SK-N-SH (cell line): ENCODE results near the gene SBF2. TPM values are rescaled to one million over a fixed set of nuclear protein-coding genes. Genes with fewer than 3 reads are reported as not detected.

Experiments
- CTCF ChIA-PET: fragments of 300-600, 350-600 bp; formaldehyde crosslinking; extraction: SDS; loops from one replicate; lab custom pipeline; 2021; lab: Yijun Ruan, JAX
- POLR2A ChIA-PET: fragments of 350-600 bp; sonication (Branson Sonifier 250); formaldehyde crosslinking; extraction: SDS; loops from one replicate; lab custom pipeline; 2020; ENCODE audit warnings: antibody characterized with exemption, inconsistent platforms; lab: Yijun Ruan, JAX
- DNase-seq: peaks from one replicate; pipeline ENCODE4 v3.0.0; 2012
- H2AFZ ChIP-seq: fragments of 200-600 bp; sonication (generic); 2 replicates; pipeline ENCODE4 v1.8.1; 2016; ENCODE audit warnings: antibody characterized with exemption, mild to moderate bottlenecking, low read depth
- H3F3A ChIP-seq: fragments of 200-600 bp; sonication (generic); replicated peaks from 2 replicates; pipeline ENCODE3; 2016; ENCODE audit warnings: antibody characterized with exemption, mild to moderate bottlenecking; ENCODE audit not compliant: insufficient read depth
- H3K27ac ChIP-seq, 2 experiments: fragments of 200-500 bp in 1 of 2; fragments of 200-600 bp in 1 of 2; sonication (Bioruptor generic) in 1 of 2; sonication (generic), shearing (Covaris generic) in 1 of 2; 2 replicates each; pipeline versions ENCODE4 v1.5.1 to v1.6.1; 2014 to 2016; ENCODE audit warnings: low read depth in 2 of 2, inconsistent platforms in 1 of 2, low read length in 1 of 2, mild to moderate bottlenecking in 1 of 2, mixed read lengths in 1 of 2
- H3K27me3 ChIP-seq: fragments of 200-600 bp; sonication (generic), shearing (Covaris generic); 2 replicates; pipeline ENCODE4 v1.6.1; 2016; ENCODE audit warnings: mixed run types; ENCODE audit not compliant: insufficient read depth
- H3K36me3 ChIP-seq, 2 experiments: fragments of 200-500 bp in 1 of 2; fragments of 200-600 bp in 1 of 2; sonication (Bioruptor generic) in 1 of 2; sonication (generic) in 1 of 2; replicated peaks in 1 of 2; 2 replicates each; pipeline versions ENCODE3 to v1.5.1; 2014 to 2016; ENCODE audit warnings: low read length in 1 of 2, mild to moderate bottlenecking in 1 of 2; ENCODE audit not compliant: insufficient read depth in 2 of 2, control insufficient read depth in 1 of 2
- H3K4me1 ChIP-seq, 2 experiments: fragments of 200-500 bp in 1 of 2; fragments of 200-600 bp in 1 of 2; sonication (Bioruptor generic) in 1 of 2; sonication (generic), shearing (Covaris generic) in 1 of 2; 2 replicates each; pipeline versions ENCODE4 v1.5.1 to v1.6.1; 2014 to 2016; ENCODE audit warnings: low read depth in 1 of 2, low read length in 1 of 2, mixed run types in 1 of 2; ENCODE audit not compliant: insufficient read depth in 2 of 2, control insufficient read depth in 1 of 2
- H3K4me2 ChIP-seq: fragments of 200-600 bp; sonication (generic), shearing (Covaris generic); 2 replicates; pipeline ENCODE4 v1.6.1; 2017; ENCODE audit warnings: mixed run types
- H3K4me3 ChIP-seq, 2 experiments: fragments of 200-500 bp in 1 of 2; fragments of 200-600 bp in 1 of 2; sonication (Bioruptor generic) in 1 of 2; sonication (generic), shearing (Covaris generic) in 1 of 2; 2 replicates each; pipeline versions ENCODE4 v1.5.1 to v1.8.1; 2014 to 2016; ENCODE audit warnings: low read depth in 2 of 2, inconsistent platforms in 1 of 2, low read length in 1 of 2, mild to moderate bottlenecking in 1 of 2, mixed read lengths in 1 of 2, moderate library complexity in 1 of 2
- H3K79me2 ChIP-seq: fragments of 200-600 bp; sonication (generic); 2 replicates; pipeline ENCODE4 v1.8.1; 2017; ENCODE audit warnings: mild to moderate bottlenecking; ENCODE audit not compliant: insufficient read depth
- H3K9ac ChIP-seq: fragments of 200-600 bp; sonication (generic); 2 replicates; pipeline ENCODE4 v1.6.1; 2017; ENCODE audit warnings: mixed run types
- H3K9me2 ChIP-seq: fragments of 200-600 bp; sonication (generic); 2 replicates; pipeline ENCODE4 v1.6.1; 2017; ENCODE audit warnings: mixed run types
- H3K9me3 ChIP-seq: fragments of 200-600 bp; sonication (generic); 2 replicates; pipeline ENCODE4 v1.6.1; 2017; ENCODE audit warnings: mixed run types, mild to moderate bottlenecking, moderate library complexity
- H4K20me1 ChIP-seq: fragments of 200-600 bp; sonication (generic); 2 replicates; pipeline ENCODE4 v1.6.1; 2017; ENCODE audit warnings: mild to moderate bottlenecking, mixed run types; ENCODE audit not compliant: insufficient read depth
- CHD2 ChIP-seq: fragments of 150-350 bp; IDR thresholded peaks from 2 replicates; pipeline ENCODE4 v1.6.1; 2018; ENCODE audit warnings: low read length; ENCODE audit not compliant: partially characterized antibody
- CTCF ChIP-seq: fragments of 200-600 bp; sonication (generic); IDR thresholded peaks from 2 replicates; pipeline ENCODE4 v1.6.1; 2017; ENCODE audit warnings: antibody characterized with exemption, mild to moderate bottlenecking, moderate library complexity
- FOXJ3 ChIP-seq: sonication (generic); formaldehyde crosslinking; IDR thresholded peaks from 2 replicates; pipeline ENCODE4 v1.5.1; 2020; ENCODE audit warnings: mild to moderate bottlenecking, missing genetic modification reagents
- NFIC ChIP-seq: IDR thresholded peaks from 2 replicates; pipeline ENCODE4 v1.4.0; 2012; ENCODE audit warnings: borderline replicate concordance
- NRF1 ChIP-seq: IDR thresholded peaks from 2 replicates; pipeline ENCODE4 v1.6.1; 2012; ENCODE audit warnings: low read depth, mild to moderate bottlenecking, low read length
- POLR2AphosphoS5 ChIP-seq: IDR thresholded peaks from 2 replicates; pipeline ENCODE4 v1.6.1; 2012; ENCODE audit warnings: low read depth, low read length
- REST ChIP-seq: IDR thresholded peaks from 2 replicates; pipeline ENCODE4 v1.6.1; 2012; ENCODE audit warnings: mild to moderate bottlenecking, low read depth, low read length, moderate library complexity
- RFX5 ChIP-seq: IDR thresholded peaks from 2 replicates; pipeline ENCODE4 v1.6.1; 2012; ENCODE audit warnings: mild to moderate bottlenecking, improper control_type of control experiment, low read length
- SIN3A ChIP-seq: IDR thresholded peaks from 2 replicates; pipeline ENCODE4 v1.6.1; 2012; ENCODE audit warnings: low read depth, mild to moderate bottlenecking, low read length, moderate library complexity, borderline replicate concordance
- USF2 ChIP-seq: fragments of 150-350 bp; IDR thresholded peaks from 2 replicates; pipeline ENCODE4 v1.6.1; 2017; ENCODE audit warnings: antibody characterized with exemption, low read length, low read depth, borderline replicate concordance
- WGBS: methylation state at CpG from one replicate; pipeline ENCODE4 v1.1.6; 2017; ENCODE audit warnings: low lambda C conversion rate; 5-methylcytosine and 5-hydroxymethylcytosine counted together
- polyA plus RNA-seq, 3 experiments: library from polyadenylated mRNA; depleted of rRNA; stranded (reverse); fragments of >200 nt; gene quantifications; 2 replicates each; pipeline ENCODE4 v1.2.3, GENCODE V29; 2012
- TF ChIP-seq, protein P1 (sequence below): IDR thresholded peaks from 2 replicates; pipeline ENCODE4 v1.4.0; 2012; ENCODE audit warnings: low read depth

The SBF2 gene
- polyA plus RNA-seq, 1 of the 3 experiments (the other 2 are of a cell fraction): 23.0 TPM

DNA sequence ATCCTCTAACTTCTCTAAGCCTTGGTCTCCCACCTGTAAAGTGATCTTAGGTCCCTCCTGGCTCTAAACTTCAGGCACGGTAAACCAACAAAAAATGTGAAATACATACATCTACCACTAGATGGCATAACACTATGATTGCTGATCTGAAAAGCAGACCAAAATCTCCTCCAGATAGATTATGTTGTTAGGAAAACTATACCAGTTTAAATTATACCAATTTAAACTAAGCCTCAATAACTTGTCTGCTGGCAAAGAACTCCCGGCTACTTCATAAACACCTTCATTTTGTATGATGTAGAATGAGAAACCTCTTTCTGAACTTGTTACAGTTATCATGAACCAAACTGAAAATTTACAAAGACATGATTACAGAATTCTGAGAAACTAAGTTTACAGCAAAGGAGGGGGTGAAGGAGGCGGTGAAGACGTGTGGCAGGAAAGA is 85.9 kb downstream of the SBF2 start (continued):
- TF ChIP-seq CTCF (peak; percentile 76), NRF1 (no peak)
- TF ChIP-seq, protein P1, sequence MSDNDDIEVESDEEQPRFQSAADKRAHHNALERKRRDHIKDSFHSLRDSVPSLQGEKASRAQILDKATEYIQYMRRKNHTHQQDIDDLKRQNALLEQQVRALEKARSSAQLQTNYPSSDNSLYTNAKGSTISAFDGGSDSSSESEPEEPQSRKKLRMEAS: no peak

- Histone ChIP-seq H3K9me3 (0 out of 2 replicates have a peak, but pooled peaks cover 5% of the 10 kb centered on the region), H3F3A (peaks cover 6% of the 10 kb centered on the region), H3K4me2 (no peak overlapping the region), H3K9ac (no peak overlapping the region), H3K27me3 (no peaks in the 10 kb centered on the region), H3K36me3 (peaks cover 0 to 3% of the 10 kb centered on the region in 2 experiments), H3K27ac (no peak overlapping the region), H3K79me2 (peaks cover 68% of the 10 kb centered on the region), H3K4me1 (peaks cover 0 to 2% of the 10 kb centered on the region in 2 experiments; a peak in 2 of 4 replicates), H3K4me3 (no peak overlapping the region), H2AFZ (no peak overlapping the region), H3K9me2 (no peaks in the 10 kb centered on the region)
- no peak for DNase-seq
- ChIA-PET CTCF (interaction anchor here (1.1 to 2.2 kb wide), 2 partner anchors 17 to 98 kb away, joined by 3 to 8 read pairs; no protein-coding TSS in a partner anchor), POLR2A (no interaction called here)
- 92% methylated on average over 1 of the region's 1 CpG for WGBS
- TF ChIP-seq CTCF: no peak
- TF ChIP-seq REST: no peak
- TF ChIP-seq FOXJ3 (CRISPR knock-in tag): no peak
- no peak for TF ChIP-seq NFIC
- no peak for TF ChIP-seq USF2
- no peak for TF ChIP-seq SIN3A
- no peak for TF ChIP-seq POLR2AphosphoS5
- TF ChIP-seq CHD2: no peak
- TF ChIP-seq RFX5: no peak
- TF ChIP-seq, all 33 proteins: peak for 0
- peaks cover 3% of the 10 kb centered on the region; the same call in 1 of the 2 replicates for H4K20me1 ChIP-seq
Observed at GRCh38 chr11:10205928-10206327, 88.1 kb downstream of the SBF2 start.
